Calu3 (cell line): Measurements from ENCODE around the gene THBS1. TPM values are rescaled to one million over a fixed set of nuclear protein-coding genes. Genes with fewer than 3 reads are reported as not detected.
A peak's percentile ranks its signal among the peaks of the same experiment; 100 is the strongest.

Source experiments
- BruUV-seq: library from RNA; stranded (reverse); fragments of 400-500 nt; replicated peaks from 2 replicates; lab custom pipeline; 2021; lab: Mats Ljungman, UMichigan
- CTCF ChIA-PET: fragments of 300-600 bp; sonication (Branson Sonifier 250); formaldehyde crosslinking; loops from one replicate; lab custom pipeline; 2022; ENCODE audit warnings: antibody characterized with exemption; lab: Charles Lee
- DNase-seq: peaks from one replicate; pipeline ENCODE4 v3.0.0; 2022
- H3K27ac Mint-ChIP-seq: one replicate; pipeline ENCODE4 v1.8.0; 2022; ENCODE audit warnings: mixed read lengths; ENCODE audit not compliant: unreplicated experiment
- H3K27me3 Mint-ChIP-seq: one replicate; pipeline ENCODE4 v1.8.0; 2022; ENCODE audit warnings: mixed read lengths; ENCODE audit not compliant: unreplicated experiment
- H3K36me3 Mint-ChIP-seq: one replicate; pipeline ENCODE4 v1.8.0; 2022; ENCODE audit warnings: mild to moderate bottlenecking, moderate library complexity, mixed read lengths; ENCODE audit not compliant: insufficient read depth, unreplicated experiment
- H3K4me1 Mint-ChIP-seq: one replicate; pipeline ENCODE4 v1.8.0; 2022; ENCODE audit warnings: mild to moderate bottlenecking, low read depth, mixed read lengths; ENCODE audit not compliant: unreplicated experiment
- H3K4me3 Mint-ChIP-seq: one replicate; pipeline ENCODE4 v1.8.0; 2022; ENCODE audit warnings: mild to moderate bottlenecking, low read depth, moderate library complexity, mixed read lengths; ENCODE audit not compliant: unreplicated experiment
- H3K9me3 Mint-ChIP-seq: one replicate; pipeline ENCODE4 v1.8.0; 2022; ENCODE audit warnings: low read depth, mixed read lengths; ENCODE audit not compliant: unreplicated experiment
- intact Hi-C: fragments of 100-400 bp; cut with micrococcal nuclease; formaldehyde crosslinking; loops from one replicate; pipeline ENCODE4 v1.10.0; 2022; ENCODE audit not compliant: unreplicated experiment
- total RNA-seq: library from RNA; stranded (reverse); gene quantifications from 2 replicates; pipeline ENCODE4 v1.2.3, GENCODE V29; 2022
- TF ChIP-seq, protein P1 (sequence below): fragments of 200-600 bp; IDR thresholded peaks from one replicate; pipeline ENCODE4 v1.8.0; 2022; ENCODE audit warnings: antibody characterized with exemption; ENCODE audit not compliant: unreplicated experiment

Gene THBS1
- total RNA-seq, 1 experiment from 2014 or later, result 199 TPM

DNA sequence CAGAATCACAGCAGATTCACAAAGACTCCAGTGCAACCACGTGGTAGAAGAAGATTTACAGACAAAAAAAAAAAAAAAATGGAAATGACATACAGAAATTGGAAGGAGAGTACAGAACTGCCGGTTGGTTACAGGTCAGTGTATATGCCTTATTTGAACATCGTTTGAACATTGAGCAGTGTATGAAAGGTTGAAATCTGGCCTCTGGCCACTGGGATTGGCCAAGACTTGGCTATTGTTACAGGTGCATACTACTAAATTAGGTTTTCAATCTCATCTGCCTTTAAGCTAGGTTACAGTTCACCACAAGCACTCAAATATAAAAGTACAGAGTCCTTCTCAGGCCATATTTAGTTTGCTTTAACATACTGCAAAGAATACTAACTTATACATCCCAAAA is 59.8 kb downstream of the THBS1 start:
- CTCF ChIA-PET, result no interaction called here
- DNase-seq, result no peak
- TF ChIP-seq, protein P1, sequence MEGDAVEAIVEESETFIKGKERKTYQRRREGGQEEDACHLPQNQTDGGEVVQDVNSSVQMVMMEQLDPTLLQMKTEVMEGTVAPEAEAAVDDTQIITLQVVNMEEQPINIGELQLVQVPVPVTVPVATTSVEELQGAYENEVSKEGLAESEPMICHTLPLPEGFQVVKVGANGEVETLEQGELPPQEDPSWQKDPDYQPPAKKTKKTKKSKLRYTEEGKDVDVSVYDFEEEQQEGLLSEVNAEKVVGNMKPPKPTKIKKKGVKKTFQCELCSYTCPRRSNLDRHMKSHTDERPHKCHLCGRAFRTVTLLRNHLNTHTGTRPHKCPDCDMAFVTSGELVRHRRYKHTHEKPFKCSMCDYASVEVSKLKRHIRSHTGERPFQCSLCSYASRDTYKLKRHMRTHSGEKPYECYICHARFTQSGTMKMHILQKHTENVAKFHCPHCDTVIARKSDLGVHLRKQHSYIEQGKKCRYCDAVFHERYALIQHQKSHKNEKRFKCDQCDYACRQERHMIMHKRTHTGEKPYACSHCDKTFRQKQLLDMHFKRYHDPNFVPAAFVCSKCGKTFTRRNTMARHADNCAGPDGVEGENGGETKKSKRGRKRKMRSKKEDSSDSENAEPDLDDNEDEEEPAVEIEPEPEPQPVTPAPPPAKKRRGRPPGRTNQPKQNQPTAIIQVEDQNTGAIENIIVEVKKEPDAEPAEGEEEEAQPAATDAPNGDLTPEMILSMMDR, result no peak
- no peaks in the 10 kb centered on the region for H3K27me3 Mint-ChIP-seq
- H3K27ac Mint-ChIP-seq, result peak overlapping the region; percentile 58
- no peak overlapping the region for H3K4me3 Mint-ChIP-seq
- H3K4me1 Mint-ChIP-seq, result peaks cover 7% of the 10 kb centered on the region
- no peaks in the 10 kb centered on the region for H3K9me3 Mint-ChIP-seq
- no TSS peak for BruUV-seq
- intact Hi-C loops, result no loop called here
- peaks cover 6% of the 10 kb centered on the region for H3K36me3 Mint-ChIP-seq

DNA sequence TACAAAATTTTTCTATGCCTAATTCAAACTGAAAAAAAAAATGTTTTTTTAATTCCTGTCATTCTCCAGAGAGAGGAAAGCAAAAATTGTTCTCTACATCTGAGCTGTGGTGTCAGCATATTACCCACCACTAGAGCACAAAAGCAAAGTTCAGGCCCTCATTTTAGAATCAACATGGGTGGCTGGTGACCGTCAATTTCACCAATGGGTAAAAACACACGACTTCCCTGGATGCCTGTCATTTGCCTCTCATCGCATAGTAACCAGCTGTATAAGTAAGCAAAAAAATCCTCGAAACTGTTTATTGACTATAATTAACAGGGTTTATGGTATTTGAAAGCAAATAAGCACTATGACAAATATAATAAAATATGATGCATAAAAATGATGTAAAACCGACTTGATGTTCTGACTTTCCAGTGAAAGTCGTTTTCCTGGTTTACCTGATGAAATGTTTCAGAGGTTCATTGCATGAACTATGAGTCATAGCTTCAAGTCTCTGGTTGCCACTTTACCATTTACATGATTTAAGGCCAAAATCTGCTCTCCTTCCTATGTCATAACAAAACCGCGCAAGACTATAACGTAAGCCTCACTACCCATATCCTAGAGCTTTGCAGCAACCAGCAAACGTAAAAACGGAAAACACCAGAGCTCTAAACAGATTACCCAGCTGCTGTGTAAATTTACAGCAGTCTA is 60.5 kb downstream of the THBS1 start:
- peaks cover 7% of the 10 kb centered on the region for H3K4me1 Mint-ChIP-seq
- peak; percentile 22 for DNase-seq

DNA sequence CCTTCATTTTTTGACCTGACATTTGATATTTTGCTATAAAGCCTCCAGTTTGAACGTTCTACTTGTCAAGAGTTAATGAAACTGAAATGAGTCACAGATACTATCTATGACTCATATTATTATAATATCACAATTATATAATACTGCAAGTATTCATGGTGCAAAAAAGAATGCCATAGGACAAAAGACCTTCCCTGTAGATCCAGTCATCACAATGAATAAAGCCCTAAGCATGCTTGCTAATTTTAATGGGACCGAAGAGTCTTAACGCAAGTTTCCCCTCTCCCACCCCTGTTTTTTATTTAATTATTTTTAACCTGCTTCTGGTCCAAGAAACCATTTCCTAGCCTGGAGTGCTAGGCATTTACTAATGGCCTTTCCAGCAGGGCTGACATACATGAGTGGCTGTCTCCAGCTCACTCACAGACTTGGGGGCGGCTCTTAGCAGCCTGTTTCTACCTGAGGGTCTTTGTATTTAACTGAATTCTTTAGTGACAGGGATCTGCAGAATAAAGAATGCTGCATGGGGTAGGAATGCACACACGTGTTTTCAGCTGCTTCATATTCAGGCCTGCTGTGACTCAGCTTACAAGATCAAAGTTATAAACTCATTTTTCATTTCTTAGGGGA is 61.2 kb downstream of the THBS1 start:
- CTCF ChIA-PET, result interaction anchor here (0.8 kb wide), 1 partner anchor 25 kb away, joined by 3 read pairs; no protein-coding TSS in a partner anchor
- Mint-ChIP-seq H3K4me3 (peak overlapping the region; percentile 58), H3K27ac (peak overlapping the region; percentile 95), H3K9me3 (no peaks in the 10 kb centered on the region), H3K36me3 (peaks cover 6% of the 10 kb centered on the region), H3K27me3 (no peaks in the 10 kb centered on the region), H3K4me1 (peaks cover 7% of the 10 kb centered on the region)
- no peak for DNase-seq
- BruUV-seq, result no TSS peak
- intact Hi-C loops, result no loop called here
- TF ChIP-seq, protein P1, result no peak

More for the DNA sequence above, 60.5 kb downstream of the THBS1 start:
- intact Hi-C loops, result no loop called here
- Mint-ChIP-seq H3K9me3 (no peaks in the 10 kb centered on the region), H3K27ac (peak overlapping the region; percentile 95), H3K4me3 (peak overlapping the region; percentile 58), H3K27me3 (no peaks in the 10 kb centered on the region), H3K36me3 (peaks cover 6% of the 10 kb centered on the region)
- no TSS peak for BruUV-seq
- CTCF ChIA-PET, result interaction anchor here (0.7 to 0.8 kb wide), 2 partner anchors 10 to 26 kb away, joined by 3 read pairs; no protein-coding TSS in a partner anchor
- TF ChIP-seq, protein P1, result no peak

DNA sequence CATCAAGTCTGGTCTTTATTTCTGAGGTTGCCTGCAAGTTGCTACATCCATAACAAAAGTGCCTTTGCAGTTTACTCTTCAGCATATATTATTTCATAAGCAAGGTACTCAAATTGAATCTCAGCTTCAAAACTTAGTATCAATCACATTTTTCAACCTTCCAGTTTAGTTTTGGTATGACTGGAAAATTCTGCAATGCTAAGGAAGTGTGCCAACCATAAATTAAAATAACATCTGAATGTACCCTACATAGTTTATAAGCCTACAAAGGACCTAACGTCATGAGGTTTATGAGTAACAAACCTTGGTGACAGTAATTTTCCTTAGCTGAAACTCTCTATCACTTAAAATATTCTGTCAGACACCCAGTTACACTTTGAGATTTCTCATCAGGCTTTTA is 62.8 kb downstream of the THBS1 start:
- no peaks in the 10 kb centered on the region for H3K9me3 Mint-ChIP-seq
- H3K36me3 Mint-ChIP-seq, result peaks cover 6% of the 10 kb centered on the region
- H3K27ac Mint-ChIP-seq, result no peak overlapping the region
- peaks cover 7% of the 10 kb centered on the region for H3K4me1 Mint-ChIP-seq
- TF ChIP-seq, protein P1, result no peak
- intact Hi-C loops, result no loop called here
- CTCF ChIA-PET, result no interaction called here
- H3K4me3 Mint-ChIP-seq, result no peak overlapping the region
- DNase-seq, result no peak
- no TSS peak for BruUV-seq
- no peaks in the 10 kb centered on the region for H3K27me3 Mint-ChIP-seq
